Measurements from ENCODE around the gene GPR162.

GRCh38 chr12:6782119-6782518, 39.5 kb upstream of the GPR162 start:
- no peak for TF ChIP-seq CTCF (IDR thresholded peaks at IDR 0.05; ENCODE audit: low read length)
- no peak for TF ChIP-seq EZH2 (optimal IDR thresholded peaks at IDR 0.05; ENCODE audit: low read depth, low read length)
- TF ChIP-seq EZH2phosphoT487 (IDR thresholded peaks at IDR 0.05; ENCODE audit: low read length) = no peak

Measured in MM.1S (cell line).